IPS-20b (cell line): ENCODE measurements around the gene NOSTRIN.
A peak's percentile ranks its signal among the peaks of the same experiment; 100 is the strongest.

ENCODE experiments used
- H3K27ac ChIP-seq: one replicate; pipeline ENCODE4 v1.5.1; 2013; ENCODE audit warnings: low read length
- H3K27me3 ChIP-seq: 2 replicates; pipeline ENCODE4 v1.6.1; 2013; ENCODE audit warnings: mild to moderate bottlenecking, low read length, inconsistent platforms; ENCODE audit not compliant: insufficient read depth
- H3K36me3 ChIP-seq: 2 replicates; pipeline ENCODE4 v1.6.1; 2013; ENCODE audit warnings: low read depth, mild to moderate bottlenecking, inconsistent platforms, low read length, moderate library complexity; ENCODE audit not compliant: insufficient read depth
- H3K4me1 ChIP-seq: 2 replicates; pipeline ENCODE4 v1.6.1; 2013; ENCODE audit warnings: mild to moderate bottlenecking, control low read depth, inconsistent platforms, low read length, moderate library complexity; ENCODE audit not compliant: insufficient read depth
- H3K4me3 ChIP-seq: 2 replicates; pipeline ENCODE4 v1.5.1; 2013; ENCODE audit warnings: mild to moderate bottlenecking, low read length, inconsistent platforms
- H3K9ac ChIP-seq: 2 replicates; pipeline ENCODE4 v1.6.1; 2013; ENCODE audit warnings: low read depth, mild to moderate bottlenecking, inconsistent platforms, low read length, moderate library complexity
- H3K9me3 ChIP-seq: 2 replicates; pipeline ENCODE4 v1.6.1; 2013; ENCODE audit warnings: mild to moderate bottlenecking, low read depth, low read length, inconsistent platforms; ENCODE audit not compliant: insufficient read depth

Gene NOSTRIN

DNA sequence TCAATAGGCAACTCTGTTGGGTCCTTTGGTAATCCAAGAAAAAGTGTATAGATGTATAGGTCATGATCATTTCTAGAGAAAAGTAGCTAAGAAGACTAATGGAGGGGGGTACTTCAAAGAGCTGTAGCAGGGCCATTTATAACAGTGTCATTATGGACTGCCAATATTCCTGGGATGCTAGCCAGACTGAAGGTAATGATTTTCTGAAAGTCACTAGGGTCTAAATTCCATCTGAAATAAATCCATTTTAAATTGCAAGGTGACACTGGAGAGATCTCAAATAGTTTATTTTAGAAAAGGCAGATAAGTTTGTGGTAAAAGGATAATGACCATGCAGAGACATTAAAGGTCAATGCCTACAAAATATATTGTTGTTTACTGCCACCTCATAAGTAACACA is 92.3 kb downstream of the NOSTRIN start:
- H3K36me3 ChIP-seq: no peaks in the 10 kb centered on the region
- H3K9ac ChIP-seq: no peak overlapping the region
- H3K4me3 ChIP-seq: no peak overlapping the region
- H3K4me1 ChIP-seq: peaks cover 4% of the 10 kb centered on the region; the same call in 1 of the 2 replicates
- H3K27ac ChIP-seq: no peak overlapping the region
- peaks cover 16% of the 10 kb centered on the region for H3K27me3 ChIP-seq
- H3K9me3 ChIP-seq: no peaks in the 10 kb centered on the region

GRCh38 chr2:168895771-168896170 is 93.3 kb downstream of the NOSTRIN start:
- Histone ChIP-seq H3K4me1 (peaks cover under 1% of the 10 kb centered on the region; the same call in 1 of the 2 replicates), H3K9me3 (no peaks in the 10 kb centered on the region), H3K27ac (no peak overlapping the region), H3K36me3 (no peaks in the 10 kb centered on the region), H3K27me3 (peaks cover 13% of the 10 kb centered on the region), H3K9ac (no peak overlapping the region), H3K4me3 (no peak overlapping the region)

- H3K36me3 ChIP-seq: no peaks in the 10 kb centered on the region
Observed at GRCh38 chr2:168896783-168897182, 94.3 kb downstream of the NOSTRIN start.

DNA sequence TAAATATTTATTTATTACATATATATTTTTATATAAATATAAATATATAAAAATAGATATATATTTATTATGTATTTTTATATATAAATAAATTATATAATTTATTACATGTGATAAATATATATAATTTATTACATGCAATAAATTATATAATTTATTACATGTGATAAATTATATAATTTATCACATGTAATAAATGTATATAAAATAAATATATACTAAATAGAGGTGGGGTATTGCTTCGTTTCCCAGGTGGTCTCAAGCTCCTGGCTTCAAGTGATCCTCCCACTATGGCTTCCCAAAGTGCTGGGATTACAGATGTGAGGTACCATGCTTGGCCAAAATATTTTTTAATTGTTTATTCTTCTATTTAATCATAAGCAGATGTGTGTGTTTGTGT is 95.0 kb downstream of the NOSTRIN start:
- no peaks in the 10 kb centered on the region for H3K9me3 ChIP-seq

More at GRCh38 chr2:168896783-168897182, 94.3 kb downstream of the NOSTRIN start:
- Histone ChIP-seq H3K27ac (no peak overlapping the region), H3K9ac (no peak overlapping the region), H3K4me1 (no peaks in the 10 kb centered on the region), H3K4me3 (no peak overlapping the region), H3K9me3 (no peaks in the 10 kb centered on the region), H3K27me3 (peaks cover 3% of the 10 kb centered on the region; the same call in 1 of the 2 replicates)

GRCh38 chr2:168901003-168901402 is 98.6 kb downstream of the NOSTRIN start, which contains the start of gene G6PC2:
Gene G6PC2 (plus strand): TSS chr2:168901291. CDS start chr2:168901332, 41 bp downstream.
- no peaks in the 10 kb centered on the region for H3K4me1 ChIP-seq
- no peaks in the 10 kb centered on the region for H3K36me3 ChIP-seq
- H3K27ac ChIP-seq: no peak within 1 kb of the TSS
- H3K9me3 ChIP-seq: no peaks in the 10 kb centered on the region
- no peak within 1 kb of the TSS for H3K4me3 ChIP-seq
- H3K27me3 ChIP-seq: no peaks in the 10 kb centered on the region
- H3K9ac ChIP-seq: no peak within 1 kb of the TSS

More for the DNA sequence above, 95.0 kb downstream of the NOSTRIN start:
- Histone ChIP-seq H3K27me3 (no peaks in the 10 kb centered on the region), H3K4me3 (no peak overlapping the region), H3K27ac (no peak overlapping the region), H3K4me1 (no peaks in the 10 kb centered on the region), H3K9ac (no peak overlapping the region), H3K36me3 (no peaks in the 10 kb centered on the region)

DNA sequence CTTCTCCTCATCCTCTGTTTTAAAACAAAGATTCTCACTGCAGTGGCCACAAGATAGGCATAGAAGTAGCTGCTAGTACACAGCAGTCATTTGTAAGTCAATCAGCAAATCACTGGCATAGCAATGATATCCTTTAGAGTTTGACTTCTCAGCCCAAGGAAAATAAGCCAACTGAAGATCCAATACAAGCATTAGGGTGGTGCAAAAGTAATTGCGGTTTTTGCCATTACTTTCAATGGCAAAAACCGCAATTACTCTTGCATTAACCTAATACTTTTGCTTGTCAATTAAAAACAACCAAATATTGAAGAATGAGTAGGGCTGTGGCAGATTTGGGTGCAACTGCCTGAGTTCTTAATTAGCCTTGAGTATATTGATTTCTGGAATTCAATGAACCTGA is 101.5 kb downstream of the NOSTRIN start:
- Histone ChIP-seq H3K9me3 (no peaks in the 10 kb centered on the region), H3K4me1 (peaks cover 13% of the 10 kb centered on the region), H3K27ac (no peak overlapping the region), H3K27me3 (no peaks in the 10 kb centered on the region), H3K4me3 (no peak overlapping the region), H3K36me3 (no peaks in the 10 kb centered on the region), H3K9ac (no peak overlapping the region)

DNA sequence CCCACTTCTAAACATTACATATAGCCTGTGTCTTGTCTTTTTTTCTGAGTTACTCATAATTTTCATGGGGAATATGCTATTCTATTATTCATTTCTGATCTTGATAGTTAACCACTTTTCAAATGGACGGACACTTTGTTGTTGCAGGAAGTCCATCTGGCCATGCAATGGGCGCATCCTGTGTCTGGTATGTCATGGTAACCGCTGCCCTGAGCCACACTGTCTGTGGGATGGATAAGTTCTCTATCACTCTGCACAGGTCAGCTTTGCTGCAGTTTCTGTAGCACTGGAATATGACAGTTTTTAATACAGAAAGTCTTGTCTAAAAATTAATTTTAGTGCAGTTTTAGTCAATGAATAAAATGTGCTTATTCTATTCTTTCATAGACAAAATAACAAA is 101.9 kb downstream of the NOSTRIN start:
- H3K9ac ChIP-seq: no peak overlapping the region
- H3K36me3 ChIP-seq: no peaks in the 10 kb centered on the region
- no peaks in the 10 kb centered on the region for H3K9me3 ChIP-seq
- H3K4me3 ChIP-seq: no peak overlapping the region
- H3K27me3 ChIP-seq: no peaks in the 10 kb centered on the region
- peaks cover 13% of the 10 kb centered on the region for H3K4me1 ChIP-seq
- H3K27ac ChIP-seq: no peak overlapping the region

DNA sequence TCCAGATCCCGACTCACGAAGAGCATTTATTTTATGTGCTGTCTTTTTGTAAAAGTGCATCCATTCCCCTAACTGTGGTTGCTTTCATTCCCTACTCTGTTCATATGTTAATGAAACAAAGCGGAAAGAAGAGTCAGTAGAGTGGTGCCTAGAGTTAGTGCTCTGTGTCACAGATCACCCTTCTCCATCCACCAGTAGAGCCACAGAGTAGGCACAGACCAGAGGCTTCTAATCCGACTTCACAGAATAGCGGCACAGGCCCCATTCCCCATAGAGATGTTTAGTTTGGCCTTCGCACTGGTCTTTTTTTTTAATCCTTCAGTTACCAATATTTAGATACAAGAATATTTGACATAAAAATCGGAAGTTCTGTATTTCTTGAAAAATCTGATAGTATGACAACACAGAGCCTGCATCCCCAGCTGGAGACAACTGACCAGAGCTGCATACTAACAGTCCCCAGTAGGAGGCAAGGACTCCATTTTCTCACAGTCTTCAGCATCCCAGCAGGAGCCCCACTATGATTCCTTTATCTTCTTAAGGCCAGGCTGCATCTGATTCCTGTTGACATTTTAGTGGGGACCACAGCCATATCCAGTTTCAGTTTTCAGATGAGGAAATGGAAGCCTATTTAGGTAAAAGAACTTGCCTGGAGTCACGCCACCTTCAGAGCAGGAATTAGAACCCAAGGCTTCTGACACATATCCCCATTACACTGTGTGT is 105.7 kb downstream of the NOSTRIN start:
- Histone ChIP-seq H3K27me3 (0 out of 2 replicates have a peak, but pooled peaks cover 5% of the 10 kb centered on the region), H3K4me1 (peaks cover 18% of the 10 kb centered on the region)

DNA sequence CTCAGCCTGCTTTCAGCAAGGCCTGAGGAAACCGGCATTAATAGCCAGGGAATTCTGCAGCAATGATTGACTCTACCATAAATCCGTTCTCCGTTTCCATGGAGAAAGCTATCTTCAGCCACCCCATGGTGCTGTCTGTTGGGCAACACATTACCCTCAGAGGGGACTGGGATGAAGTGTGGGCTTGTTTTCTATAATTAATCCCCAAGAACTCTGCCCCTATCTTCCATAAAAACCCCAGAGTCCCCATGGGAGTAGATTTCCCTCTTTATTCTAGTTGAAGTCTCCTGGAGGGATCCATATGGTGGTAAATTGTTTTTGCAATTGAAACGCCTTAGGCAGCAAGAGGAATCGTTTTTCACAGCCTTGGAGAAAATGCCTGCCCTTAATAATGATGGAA is 107.9 kb downstream of the NOSTRIN start:
- H3K27me3 ChIP-seq: 0 out of 2 replicates have a peak, but pooled peaks cover 5% of the 10 kb centered on the region
- H3K9ac ChIP-seq: no peak overlapping the region
- H3K4me1 ChIP-seq: peaks cover 24% of the 10 kb centered on the region
- no peak overlapping the region for H3K4me3 ChIP-seq
- no peak overlapping the region for H3K27ac ChIP-seq
- no peaks in the 10 kb centered on the region for H3K36me3 ChIP-seq
- peaks cover under 1% of the 10 kb centered on the region; the same call in 1 of the 2 replicates for H3K9me3 ChIP-seq

More for the DNA sequence above, 105.7 kb downstream of the NOSTRIN start:
- Histone ChIP-seq H3K9me3 (no peaks in the 10 kb centered on the region), H3K9ac (no peak overlapping the region; the same call in 1 of the 2 replicates), H3K27ac (peak overlapping the region; percentile 11), H3K36me3 (no peaks in the 10 kb centered on the region), H3K4me3 (peak overlapping the region; percentile 18; the same call in 1 of the 2 replicates)

DNA sequence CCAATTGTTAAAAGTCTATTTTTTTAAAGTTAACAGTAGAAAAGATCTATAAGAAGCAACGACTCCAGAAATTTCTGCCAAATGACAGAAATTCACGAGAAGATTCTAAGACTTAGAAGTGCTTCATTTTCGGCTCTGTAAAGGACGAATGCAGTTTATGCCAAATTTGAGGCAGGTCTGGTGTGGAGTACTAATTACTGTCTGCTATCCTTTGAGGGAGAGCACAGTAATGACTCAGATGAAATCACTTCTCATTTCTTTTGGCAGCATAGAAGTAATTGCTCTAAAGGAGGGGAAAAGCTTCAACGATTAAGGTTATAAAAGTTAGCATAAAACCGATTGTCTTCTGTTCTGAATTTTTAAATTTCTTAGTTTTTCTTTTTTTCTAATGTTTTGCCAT is 110.0 kb downstream of the NOSTRIN start:
- Histone ChIP-seq H3K36me3 (no peaks in the 10 kb centered on the region), H3K4me1 (peaks cover 15% of the 10 kb centered on the region), H3K27ac (no peak overlapping the region), H3K4me3 (no peak overlapping the region), H3K27me3 (0 out of 2 replicates have a peak, but pooled peaks cover 5% of the 10 kb centered on the region), H3K9ac (no peak overlapping the region), H3K9me3 (peaks cover 13% of the 10 kb centered on the region; the same call in 1 of the 2 replicates)

- Histone ChIP-seq H3K27ac (no peak overlapping the region), H3K4me3 (no peak overlapping the region), H3K4me1 (peaks cover 11% of the 10 kb centered on the region; the same call in 1 of the 2 replicates), H3K27me3 (0 out of 2 replicates have a peak, but pooled peaks cover 5% of the 10 kb centered on the region), H3K9me3 (peaks cover 13% of the 10 kb centered on the region; the same call in 1 of the 2 replicates), H3K36me3 (no peaks in the 10 kb centered on the region), H3K9ac (no peak overlapping the region)
Observed at GRCh38 chr2:168912901-168913369, 110.5 kb downstream of the NOSTRIN start.

DNA sequence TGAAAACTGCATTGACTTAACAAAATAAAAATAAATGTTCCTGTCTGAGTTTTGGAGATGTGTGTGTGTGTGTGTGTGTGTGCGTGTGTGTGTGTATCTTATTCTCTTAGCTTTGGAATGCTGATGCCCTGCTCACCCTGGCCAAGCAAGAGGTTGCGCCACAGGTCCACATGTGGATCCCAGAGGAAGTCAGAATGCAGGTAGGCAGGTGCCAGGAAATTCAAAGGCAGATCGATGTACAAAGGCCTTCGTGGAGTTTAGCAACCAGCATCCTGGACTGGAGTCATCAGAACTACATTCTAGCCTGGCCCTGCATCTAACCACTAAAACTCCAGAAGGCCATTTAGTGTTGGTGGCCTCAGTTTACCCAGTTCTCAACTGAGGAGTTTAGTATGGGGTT is 111.1 kb downstream of the NOSTRIN start:
- Histone ChIP-seq H3K9ac (no peak overlapping the region), H3K27me3 (0 out of 2 replicates have a peak, but pooled peaks cover 5% of the 10 kb centered on the region), H3K36me3 (no peaks in the 10 kb centered on the region), H3K9me3 (peaks cover 13% of the 10 kb centered on the region; the same call in 1 of the 2 replicates), H3K27ac (no peak overlapping the region), H3K4me1 (peaks cover 11% of the 10 kb centered on the region; the same call in 1 of the 2 replicates), H3K4me3 (no peak overlapping the region)
